GM20431 (cell line): ENCODE results near the gene BAIAP2.

Experiments
- in situ Hi-C: fragments of 300-500 bp; cut with MseI, MboI; formaldehyde crosslinking; loops from one replicate; pipeline ENCODE4 v1.15.0; 2020; ENCODE audit warnings: low sequenced_read_pairs; ENCODE audit not compliant: unreplicated experiment

Gene BAIAP2

DNA sequence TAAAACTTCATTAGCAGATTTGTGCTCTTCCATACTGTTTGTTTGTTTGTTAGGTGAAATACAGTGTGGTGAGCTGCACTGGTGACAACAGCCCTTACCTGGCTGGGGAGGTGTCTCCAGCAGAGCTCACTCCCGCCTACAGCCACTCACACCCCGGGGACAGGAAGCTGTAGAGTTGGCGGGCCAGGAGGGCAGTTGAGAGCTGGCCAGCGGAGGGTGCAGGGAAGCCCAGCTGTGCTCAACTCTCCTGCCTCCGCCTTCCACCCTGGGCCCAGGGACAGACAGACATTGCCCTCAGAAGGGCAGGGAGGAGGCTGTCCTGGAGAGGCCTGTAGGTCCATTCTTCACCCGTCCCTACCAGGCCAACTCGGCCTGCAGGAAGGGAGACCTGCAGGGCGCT, 81.8 kb downstream of the BAIAP2 start:
- in situ Hi-C loops = no loop called here

DNA sequence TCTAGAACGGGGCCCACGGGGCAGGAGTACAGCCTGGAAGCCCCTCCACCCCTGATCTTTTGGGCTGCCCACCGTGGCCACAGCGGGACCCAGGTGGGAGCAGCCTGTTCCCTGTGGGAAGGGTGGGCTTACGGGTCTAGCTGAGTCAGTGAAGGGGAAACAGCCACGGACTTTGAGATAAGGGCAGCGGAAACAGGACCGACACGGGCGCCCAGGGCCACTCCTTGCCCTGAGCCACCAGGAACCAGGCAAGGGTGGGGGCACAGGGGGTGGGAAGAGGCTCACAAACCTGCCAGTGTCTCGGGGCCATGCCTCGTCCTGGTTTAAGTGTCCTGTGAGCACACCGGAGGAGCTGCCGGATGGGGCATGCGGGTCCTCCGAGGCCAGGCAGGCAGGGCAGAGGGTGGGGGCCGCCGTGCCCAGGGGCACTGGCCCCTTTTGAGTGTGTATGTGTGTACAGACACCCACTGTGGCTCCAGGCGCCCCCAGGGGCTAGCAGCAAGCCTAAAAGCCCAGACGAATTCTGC, 82.8 kb downstream of the BAIAP2 start:
- in situ Hi-C loops = no loop called here

DNA sequence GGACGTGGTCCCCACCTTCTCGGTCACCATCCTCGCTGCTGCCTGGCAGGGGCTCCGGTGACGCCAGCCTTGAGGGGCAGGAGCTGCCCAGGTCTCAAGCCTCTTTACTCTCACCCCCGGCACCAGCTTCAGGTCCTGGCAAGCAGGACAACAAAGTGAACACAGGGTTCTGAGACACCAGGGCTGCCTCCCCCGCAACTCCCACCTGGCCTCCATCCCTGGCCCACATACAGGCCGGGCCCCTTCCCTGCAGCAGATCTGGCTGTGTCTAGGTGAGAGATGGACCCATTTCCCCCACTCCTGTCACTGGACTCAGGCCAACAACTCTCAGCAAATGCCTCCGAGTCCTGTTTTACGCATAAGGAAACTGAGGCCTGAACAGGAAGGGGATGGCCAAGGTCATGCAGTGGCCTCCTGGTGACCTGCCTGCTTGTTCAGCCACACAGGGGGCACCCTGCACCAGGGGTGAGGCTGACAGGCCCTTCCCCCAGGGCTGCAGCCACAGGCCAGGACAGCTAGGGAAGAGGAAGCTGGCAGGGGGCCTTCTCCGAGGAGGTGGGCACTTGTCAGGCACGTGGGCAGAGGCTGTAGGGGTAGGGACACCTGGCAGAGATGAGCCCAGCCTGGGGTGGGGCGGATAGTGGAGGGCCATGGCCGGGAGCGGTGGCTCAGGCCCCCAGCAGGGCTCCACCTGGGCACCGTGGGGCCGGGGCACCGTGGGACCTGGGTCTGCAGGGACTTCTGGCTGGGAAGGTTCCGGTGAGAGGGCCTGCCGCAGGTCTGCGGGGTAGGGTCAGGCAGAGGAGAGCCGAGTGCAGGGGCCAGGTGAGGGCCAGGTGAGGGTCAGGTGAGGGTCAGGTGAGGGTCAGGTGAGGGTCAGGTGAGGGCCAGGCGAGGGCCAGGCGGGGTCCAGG, 83.6 kb downstream of the BAIAP2 start:
- in situ Hi-C loops = no loop called here

DNA sequence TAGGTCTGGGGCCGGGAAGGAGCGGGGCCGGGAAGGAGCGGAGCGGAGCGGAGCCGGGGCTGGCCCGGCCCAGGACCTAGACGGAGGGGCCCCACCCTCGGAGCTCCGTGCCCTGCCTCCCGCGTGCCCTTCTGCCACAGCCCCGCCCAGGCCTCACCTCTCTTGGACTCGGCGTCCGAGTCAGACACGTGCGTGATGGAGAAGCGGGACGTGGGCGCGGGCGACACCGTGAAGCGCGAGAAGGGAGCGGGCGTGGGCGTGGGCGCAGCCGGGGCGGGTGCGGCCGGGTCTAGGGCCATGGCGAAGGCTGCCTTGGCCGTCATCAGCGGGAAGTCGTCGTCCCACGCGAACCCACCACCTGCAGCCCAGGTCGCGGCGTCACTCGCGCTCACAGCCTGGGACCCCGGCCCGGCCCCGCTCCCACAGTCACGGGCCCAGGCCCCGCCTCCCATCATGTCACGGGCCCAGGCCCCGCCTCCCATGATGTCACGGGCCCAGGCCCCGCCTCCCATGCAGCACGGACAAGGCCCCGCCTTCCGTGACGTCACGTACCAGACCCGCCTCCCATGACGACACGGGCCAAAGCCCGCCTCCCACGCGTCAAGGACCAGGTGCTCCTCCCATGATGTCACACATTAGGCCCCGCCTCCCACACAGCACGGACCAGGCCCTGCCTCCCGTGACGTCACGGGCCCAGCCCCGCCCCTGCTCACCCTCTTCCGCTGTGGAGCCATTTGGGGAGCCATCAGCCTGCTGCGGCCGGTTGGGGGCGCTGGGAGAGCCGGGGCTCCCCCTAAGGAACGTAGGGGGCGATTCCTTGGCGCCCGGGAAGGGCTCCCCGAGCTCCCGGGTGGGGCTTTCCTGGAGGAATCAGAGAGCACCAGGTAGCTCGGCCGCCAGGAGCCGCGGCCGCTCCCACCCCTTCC, 84.5 kb downstream of the BAIAP2 start:
- in situ Hi-C loops = no loop called here

DNA sequence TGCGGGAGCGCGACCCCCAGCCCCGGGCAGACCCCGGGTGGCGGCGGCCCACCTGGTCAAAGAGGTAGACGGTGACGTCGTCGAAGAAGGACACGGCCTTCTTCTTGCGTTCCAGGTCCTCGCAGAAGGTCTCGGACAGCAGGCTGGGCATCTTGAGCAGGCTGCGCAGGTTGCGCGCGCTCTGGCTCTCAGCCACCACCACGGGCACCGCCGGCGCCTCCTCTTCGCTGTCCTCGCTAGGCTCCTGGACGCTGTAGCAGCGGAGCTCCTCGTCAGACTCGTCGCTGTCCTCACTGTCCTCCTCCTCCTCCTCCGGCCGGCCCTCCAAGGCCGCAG, 85.2 kb downstream of the BAIAP2 start:
- in situ Hi-C loops = no loop called here

DNA sequence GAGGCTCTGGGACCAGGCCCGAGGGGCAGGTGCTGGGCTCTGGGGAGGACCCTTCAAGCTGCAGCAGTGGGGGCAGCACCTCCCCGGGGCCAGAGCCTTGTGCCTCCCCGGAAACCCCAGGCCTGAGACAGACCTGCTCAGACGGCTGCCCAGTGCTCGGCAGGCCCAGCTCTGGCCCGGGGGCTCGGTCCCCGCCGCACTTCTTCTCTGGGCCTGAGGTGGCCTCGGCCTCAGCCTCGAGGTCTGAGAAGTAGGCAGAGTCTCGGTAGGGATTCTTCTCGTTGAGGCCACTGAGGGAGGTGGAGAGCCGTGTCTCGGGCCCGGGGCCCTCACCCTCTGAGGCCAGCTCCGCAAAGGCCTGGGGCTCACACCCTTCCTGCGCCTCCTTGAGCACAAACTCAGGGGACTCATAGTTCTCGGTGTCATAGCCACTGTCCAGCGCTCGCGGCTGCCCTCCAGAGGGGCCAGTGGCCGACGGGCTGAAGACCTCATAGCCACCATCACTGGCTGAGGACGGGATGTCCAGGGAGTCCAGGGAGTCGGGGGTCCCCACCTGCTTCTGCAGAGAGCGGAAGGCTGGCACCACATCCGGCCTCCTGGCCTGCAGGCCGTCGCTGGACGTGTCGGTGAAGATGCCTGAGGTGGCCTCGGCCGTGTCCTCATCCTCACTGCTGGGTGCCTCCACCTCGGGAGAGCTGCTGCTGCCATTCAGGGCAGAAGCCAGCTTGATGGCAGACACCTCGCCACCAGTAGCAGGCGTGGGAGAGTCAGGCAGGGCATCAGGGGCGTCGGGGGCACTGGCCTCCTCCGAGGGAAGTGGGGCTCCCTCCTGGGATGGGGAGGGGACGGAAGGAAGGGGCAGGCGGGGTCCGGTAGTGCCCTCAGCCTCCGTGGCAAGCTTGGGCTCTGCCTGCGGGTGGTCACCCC, 86.0 kb downstream of the BAIAP2 start:
- in situ Hi-C loops = no loop called here

DNA sequence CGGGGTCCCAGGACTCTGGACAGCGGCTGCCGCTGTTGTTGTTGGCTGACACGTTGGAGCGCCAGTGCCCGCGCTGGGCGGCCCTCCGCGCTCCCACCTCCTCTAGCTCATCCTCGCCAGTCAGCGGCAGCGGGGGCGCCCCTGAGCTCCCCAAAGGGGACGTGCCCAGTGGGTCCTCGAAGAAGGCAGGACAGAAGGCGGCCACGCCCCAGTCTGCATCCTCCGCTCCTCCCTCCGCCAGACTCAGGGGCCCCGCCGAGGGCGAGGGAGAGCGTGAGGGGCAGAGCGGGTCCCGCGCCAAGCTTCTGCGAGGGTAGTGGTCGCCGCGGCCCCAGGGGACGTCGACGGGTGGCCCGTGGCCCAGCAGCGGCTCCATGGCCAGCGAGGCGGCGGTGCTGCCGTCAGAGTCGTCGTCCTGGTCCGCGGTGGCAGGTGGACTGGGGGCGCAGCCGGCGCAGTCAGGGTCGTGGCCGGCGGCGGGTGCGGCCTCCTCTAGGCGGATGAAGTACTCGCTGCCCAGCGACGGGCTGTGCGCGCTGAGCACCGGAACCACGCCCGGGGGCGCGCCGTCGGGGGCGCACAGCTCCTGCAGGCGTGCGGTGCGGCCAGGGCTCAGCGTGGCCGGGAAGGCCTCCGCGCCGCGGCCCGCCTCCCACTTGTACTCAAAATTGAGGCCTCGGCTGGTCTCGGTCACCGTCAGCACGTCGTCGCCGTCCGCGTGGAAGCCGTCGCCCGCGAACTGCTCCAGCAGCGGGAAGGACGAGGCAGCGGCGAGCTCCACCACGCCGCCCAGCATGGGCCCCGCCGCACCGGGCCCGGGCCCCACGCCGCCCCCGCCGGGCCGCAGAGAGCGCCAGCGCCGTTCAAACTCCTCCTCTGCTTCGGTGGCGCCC, 87.1 kb downstream of the BAIAP2 start:
- in situ Hi-C loops = no loop called here

DNA sequence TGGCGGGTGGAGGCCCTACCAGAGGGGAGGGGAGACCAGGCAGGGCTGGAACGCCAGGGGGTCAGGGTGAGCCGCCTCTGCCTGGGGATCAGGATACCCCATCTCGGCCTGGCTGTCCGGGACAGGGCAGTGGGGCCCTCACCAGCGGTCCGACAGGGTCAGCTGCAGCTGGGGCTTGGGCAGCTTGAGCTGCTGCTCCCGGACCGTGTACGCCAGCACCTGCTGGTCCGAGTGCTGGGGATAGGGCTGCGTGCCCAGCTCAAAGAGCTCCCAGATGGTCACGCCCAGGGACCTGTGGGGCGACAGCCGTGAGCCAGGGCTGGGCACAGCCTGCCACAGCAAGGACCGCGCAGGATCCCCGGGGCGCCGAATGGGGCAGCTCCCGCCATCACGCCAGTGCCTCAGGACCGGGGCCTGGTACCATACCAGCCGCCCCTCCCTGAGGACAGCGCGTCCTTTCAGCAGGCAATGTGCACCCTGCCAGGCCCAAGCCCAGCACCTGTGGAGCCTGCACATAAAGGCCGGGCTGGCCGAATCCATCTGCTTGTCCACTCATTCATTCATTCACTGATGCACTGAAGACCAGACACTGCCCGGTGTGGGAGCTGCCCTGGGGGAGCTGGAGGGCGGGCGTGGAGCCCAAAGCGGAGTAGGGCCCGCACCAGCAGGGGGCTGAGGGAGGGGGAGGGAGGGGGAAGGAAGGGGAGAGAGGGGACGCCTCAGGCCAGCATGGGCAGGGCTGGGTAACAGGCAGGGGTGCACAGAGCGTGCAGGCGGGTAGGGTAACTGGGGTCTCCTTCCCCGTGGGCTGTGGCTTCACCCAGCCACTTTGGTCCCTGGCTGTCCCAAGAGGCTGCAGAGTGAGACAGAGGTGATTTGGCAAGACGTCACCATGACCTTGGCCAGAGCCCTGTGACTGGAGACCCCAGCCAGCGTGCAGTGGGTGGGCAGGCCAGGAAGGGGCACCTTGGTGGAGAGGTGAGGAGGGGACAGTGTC, 88.4 kb downstream of the BAIAP2 start:
- in situ Hi-C loops = no loop called here

DNA sequence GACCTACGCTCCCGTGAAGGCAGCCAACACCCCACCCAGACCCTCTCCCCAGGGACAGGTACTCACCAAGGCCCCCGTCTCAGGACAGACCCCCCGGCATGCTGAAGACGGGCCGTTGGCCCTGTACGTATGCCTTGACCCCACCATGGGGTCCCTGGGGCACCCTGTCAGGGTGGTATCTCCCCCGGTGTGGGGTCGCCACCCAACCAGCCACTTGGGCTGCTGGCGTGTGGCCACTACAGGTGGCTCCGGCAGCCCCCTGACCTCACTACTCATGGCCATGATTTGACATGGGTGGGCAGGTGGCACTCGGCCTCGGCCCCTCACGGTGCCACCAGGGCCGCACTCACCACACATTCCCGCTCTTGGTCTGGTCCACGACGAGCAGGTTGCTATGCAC, 89.4 kb downstream of the BAIAP2 start:
- in situ Hi-C loops = no loop called here

DNA sequence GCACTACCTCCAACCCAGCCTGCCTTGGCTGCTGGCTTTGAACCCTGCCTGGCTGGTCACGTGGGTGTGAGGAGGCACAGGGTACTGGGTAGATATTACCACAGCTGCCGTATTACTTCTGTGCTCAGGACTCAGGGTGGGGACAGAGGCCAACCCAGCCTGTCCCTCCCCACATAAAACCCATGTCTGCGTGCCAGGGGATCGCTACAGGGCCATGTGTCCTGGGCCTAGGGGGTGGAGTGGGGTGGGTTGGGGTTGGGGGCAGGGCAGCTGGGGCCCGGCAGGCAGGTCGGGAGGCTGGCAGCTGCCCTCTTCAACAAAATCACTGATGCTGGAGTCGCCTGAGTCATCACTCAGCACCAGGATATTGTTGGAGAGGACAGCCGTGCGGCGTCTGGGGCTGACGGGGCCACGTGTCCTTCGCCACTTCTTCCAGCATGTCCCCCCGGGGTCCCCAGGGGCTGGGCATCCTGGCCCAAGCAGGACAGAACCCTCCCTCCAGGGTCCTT, 90.7 kb downstream of the BAIAP2 start:
- in situ Hi-C loops = no loop called here

DNA sequence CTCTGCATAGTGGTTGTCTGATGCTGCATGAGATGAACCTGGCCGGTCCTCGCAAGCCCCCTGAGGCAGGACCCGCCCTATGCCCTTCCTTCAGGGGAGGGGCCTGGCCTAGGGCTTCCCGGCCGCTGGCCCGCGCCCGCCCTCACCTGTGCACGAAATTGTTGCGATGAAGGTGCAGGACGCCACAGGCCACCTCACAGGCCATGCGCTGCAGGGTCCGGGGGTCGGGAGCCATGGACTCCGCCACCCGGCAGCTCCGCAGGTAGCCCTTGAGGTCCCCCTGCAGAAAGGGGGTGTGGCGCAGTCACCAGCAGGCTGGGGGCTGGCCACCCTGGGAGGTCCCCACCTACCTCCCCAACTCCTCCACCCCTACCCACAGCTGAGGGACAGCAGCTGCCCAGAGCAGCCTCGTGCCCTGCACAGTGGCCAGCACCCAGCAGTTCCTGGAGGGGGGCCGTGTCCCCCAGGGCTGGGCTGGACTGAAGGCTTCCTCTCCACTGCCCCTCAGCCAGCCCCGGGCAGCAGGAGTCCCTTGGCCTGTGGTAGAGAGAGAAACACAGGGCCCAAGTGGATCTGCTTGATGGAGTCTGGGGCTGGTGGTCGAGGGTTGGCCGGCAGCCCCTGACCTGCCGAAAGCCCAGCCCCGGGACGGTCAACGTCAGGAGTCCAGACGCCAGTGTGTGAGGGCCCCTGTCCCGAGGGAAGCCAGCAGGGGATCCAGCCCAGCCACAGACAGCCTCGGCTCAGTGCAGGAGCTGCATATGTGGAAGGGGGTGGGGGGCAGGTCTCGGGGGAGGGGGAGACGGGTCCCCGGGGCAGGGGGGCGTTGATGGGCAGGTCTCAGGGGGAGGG, 91.6 kb downstream of the BAIAP2 start:
- in situ Hi-C loops = no loop called here

DNA sequence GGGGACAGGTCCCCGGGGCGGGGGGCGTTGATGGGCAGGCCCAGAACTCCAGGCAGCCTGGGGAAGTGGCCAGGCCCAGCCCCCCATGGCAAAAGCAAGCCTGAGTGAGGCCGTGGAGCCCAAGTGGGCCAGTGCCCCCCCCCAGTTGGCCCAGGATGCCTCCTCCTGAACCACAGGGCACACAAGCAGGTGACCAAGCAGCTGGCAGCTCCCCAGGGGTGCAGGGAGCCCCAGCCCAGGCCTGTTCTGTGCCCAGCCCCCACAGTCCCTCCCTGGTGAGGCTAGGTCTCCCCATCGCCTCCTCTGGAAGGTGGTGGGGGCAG, 92.1 kb downstream of the BAIAP2 start:
- in situ Hi-C loops = no loop called here

DNA sequence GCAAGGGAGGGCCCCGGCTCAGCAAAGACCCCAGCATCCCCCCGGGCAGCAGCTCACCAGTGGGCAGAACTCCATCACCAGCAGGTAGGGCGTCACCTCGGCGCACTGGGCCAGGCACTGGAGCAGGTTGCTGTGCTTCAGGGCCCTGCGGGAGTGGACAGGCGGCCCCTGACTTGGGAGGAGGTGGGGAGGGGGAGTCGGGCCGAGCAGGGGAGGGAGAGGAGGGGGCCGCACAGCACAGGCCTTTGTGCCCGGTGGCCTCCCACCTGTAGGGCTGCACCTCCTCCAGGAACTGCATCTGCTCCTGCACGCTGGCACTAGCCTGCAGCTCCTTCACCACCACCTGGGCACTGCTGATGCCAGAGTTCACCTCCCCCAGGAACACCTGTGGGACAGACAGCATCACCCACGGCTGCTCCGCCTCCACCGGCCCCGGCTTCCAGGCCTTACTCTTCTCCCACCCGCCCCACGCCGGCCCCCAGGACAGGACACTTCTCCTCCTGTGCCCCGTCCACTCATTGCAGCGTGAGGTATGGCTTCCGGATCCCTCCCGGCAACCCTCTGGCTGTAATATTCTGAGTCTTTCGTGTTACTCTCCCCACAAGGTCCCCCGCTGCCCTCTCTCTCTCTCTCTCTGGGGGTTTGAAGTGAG, 92.7 kb downstream of the BAIAP2 start:
- in situ Hi-C loops = no loop called here

DNA sequence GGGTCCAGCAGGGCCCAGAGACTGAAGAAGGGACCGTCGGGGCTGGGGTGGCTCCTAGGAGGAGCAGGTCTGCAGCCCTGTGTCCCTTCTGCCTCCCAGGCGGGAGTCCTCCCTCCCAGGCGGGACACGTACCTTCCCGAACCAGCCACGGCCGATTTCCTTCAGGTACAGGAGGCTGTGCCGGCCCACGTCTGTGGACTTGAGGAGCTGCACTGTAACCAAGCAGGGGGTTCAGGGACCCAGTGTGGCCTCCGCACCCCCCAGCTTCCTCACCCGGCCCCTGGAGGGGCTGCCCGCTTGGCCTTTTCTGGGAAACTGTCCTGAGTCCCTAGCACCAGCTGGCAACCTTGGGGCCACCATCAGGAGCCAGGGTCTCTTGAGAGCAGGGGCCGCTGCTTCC, 93.4 kb downstream of the BAIAP2 start:
- in situ Hi-C loops = no loop called here

DNA sequence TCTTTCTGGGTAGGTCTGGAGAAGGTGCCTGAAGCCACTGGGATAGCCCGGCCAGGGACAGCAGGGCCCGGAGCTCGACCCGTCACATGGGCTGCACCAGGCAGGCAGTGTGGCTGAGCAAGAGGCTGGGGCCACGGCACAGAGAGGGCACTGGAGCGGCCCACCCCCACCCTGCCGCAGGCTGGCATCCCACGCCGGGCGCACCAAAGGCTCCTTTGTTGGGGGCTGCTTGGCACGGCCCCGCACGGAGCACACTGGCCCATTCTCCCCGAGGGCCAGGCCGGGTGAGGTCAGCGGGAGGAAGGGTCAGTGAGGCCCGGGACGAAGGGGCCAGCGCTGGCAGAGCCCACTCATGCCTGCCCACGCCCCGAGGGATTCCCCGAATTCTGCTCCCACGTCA, 93.8 kb downstream of the BAIAP2 start:
- in situ Hi-C loops = no loop called here

DNA sequence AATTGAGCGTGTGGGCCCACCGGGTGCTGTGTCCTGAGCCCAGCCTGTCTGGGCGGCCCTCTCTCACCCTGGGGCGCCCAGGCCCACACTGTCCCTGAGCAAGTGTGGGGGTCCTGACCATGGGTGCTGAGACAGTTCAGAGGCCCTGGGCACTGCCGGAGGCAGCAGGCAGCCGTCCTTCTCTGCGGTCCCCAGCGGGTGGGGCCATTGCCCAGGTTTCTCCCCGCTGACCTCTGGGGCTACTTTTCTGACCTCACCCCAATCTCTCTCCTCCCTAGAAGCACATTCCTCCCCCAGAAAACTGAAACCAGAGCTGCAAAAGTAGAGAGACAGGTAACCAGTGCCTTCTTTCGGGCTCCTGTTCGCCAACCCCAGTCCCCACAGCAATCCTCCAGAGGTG, 94.3 kb downstream of the BAIAP2 start:
- in situ Hi-C loops = no loop called here
